Inflammatory macrophage (primary cell): Measurements from ENCODE around the gene LAMB1.
"Not testable (repeated sequence)": the region's sequence is repeated elsewhere in the genome, so short reads cannot be mapped to it uniquely, and the experiment has no call there.

Experiments used
- DNase-seq, 2 donors: peaks; one replicate each; pipeline ENCODE4 v3.0.0-alpha.2; 2020 to 2022

The LAMB1 gene

GRCh38 chr7:107968449-107968848, 34.5 kb downstream of the LAMB1 start:
- no peak for DNase-seq

DNA sequence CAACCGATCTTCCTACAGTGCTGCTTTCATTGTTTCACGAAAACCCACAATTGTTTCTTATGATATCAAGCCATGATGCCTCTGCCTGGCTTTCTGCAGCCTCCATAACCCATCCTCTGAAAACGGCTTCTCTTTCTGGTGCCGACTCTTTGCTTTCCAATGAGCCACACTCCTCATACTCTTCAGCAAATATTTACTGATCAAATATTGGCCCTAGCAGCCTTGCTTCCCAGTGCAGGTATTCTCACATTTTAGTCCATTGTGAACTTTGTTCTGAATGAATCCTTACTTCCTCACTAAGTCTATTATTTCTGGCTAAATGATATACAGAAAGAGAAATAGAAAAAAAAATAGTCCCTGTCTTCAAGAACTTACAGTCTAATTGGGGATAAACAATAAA, 35.5 kb downstream of the LAMB1 start:
- DNase-seq = no peak

DNA sequence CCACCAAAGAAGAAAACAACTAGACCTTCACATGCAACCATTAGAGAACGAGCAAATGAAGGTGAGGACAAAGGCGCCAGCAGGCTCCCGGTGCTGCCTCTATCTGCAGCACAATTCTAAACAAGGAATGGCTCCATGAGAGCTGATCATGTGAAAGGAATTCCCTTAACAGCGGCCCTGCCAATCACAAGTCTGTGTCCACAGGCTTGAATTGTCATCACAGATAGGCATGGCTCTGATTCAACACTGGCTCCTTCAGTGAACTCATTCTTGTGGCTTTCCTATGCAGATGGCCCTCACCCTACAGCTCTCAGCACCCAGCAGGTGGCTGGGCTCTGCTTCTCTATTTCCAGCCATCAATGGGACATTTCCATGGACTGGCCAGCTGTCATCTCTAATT, 36.2 kb downstream of the LAMB1 start:
- no peak for DNase-seq

DNA sequence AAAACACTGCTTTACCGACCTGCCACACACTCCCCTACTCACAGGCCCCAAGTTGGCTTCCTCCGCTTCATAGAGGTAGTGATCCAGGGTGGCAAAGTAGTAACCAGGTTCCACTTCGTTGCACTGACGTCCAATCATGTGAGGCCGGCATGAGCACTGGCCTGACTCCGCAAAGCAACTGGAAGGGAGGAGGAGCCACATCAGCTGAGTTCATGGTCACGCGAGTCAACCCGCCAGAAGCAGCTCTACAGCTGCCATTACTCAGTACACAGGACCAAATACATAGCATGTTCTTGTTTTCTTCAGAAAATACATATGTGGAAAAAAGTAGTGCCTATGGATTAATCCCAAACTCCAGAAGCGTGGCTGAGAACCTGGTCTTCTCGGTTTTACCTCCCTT, 38.5 kb downstream of the LAMB1 start:
- no peak for DNase-seq

GRCh38 chr7:107962817-107963216, 40.1 kb downstream of the LAMB1 start:
- no peak for DNase-seq

DNA sequence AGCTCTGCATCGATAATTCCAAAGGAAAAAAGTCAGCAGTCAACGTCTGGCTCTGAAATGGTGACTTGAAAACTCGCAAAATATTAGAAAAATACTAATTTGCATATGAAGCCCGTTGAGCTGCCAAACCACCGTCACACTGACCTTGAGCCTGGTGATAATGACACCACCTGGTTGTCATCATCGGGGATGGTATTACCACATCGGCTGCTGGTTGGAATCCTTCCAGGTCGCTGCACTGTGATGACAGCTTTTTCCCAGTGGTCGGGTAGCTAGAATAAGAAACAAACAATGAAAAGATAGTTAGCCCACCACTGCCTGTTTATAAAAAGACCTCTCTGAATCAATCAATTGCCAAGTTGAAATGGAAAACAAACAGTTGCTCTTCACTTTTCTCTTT, 41.6 kb downstream of the LAMB1 start:
- no peak for DNase-seq

DNA sequence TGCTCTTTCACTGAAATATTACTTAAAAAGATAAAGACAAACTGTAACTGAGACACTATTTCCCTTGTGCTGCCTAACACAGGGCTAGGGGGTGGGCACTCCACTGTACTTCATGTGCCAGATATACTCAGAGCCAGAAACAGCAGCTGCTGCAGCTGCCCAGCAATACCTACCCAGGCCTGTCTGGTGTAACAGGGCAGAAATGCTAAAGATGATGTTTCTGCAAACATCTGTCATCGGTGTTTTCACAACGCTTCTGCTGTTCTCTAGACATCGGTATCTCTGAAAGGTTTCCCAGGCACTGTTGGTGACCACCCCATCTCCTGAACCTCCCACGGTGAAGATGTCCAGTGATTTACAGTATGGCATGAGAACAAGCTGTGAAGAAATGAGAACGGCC, 42.7 kb downstream of the LAMB1 start:
- no peak for DNase-seq

- DNase-seq = no peak
These were observed 43.4 kb downstream of the LAMB1 start for GRCh38 chr7:107959527-107959898.

DNA sequence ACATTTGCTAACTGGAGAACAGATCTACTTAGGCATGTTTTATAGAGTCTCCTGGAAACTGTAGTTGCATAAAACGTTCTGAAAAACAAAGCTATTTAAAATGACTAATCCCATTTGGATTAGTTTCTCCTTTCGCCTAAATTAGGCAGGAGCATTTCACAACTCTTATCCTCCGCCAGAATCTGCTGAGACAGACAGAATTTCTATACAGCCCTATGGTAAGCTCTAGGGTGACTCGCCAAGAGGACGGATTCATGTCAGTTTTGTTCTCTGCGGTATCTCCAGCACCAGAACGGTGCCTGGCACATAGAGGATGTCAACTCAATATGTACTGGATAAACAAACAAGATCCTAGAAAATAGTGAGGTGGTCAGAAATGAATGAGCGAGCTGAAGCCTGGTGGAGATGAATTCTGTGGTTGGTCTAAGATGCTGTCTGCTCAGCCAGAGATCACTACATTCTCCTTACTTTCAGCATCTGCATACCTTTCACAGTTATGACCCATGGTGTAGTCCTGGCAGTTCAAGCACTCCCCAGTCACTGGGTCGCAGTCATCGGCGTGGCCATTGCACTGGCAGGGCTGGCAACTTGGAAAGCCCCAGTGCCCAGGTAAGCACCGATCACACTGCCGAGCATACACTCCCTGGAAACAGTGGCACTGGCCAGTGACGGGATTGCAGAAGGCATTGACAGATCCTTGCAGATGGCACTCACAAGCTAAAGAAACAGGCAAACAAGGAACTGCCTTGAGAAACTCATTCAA, 44.0 kb downstream of the LAMB1 start:
- peak; percentile 29 to 36 for DNase-seq

GRCh38 chr7:107957436-107957835, 45.5 kb downstream of the LAMB1 start:
- DNase-seq = no peak

DNA sequence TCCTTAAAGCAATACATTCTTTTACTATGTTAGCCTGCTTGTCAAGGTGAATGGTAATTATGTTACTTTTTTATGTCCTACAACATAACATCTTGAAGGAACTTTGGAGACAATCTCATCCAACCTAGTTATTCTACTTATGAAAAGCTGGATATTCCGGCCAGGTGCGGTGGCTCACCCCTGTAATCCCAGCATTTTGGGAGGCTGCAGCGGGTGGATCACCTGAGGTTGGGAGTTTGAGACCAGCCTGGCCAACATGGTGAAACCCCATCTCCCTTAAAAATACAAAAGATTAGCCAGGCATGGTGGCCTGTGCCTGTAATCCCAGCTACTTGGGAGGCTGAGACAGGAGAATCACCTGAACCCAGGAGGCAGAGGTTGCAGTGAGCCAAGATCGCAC, 46.0 kb downstream of the LAMB1 start:
- DNase-seq = not testable (repeated sequence)

DNA sequence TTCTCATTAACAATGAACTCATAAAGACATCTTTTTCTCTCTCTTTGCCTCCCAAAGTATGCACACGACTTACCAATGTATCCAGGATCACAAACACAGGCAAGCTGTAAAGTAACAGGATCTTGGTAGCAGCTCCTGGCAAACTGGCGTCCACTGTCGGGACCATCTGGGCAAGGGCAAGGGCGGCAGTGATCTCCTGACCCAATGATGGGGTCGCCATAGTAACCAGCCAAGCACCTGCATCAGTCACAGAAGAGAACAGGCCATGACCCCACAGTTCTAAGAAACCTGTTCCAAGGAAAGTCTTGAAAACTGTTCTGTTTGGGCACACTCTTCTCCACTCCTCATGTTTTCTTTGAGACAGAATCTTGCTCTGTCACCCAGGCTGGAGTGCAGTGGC, 47.6 kb downstream of the LAMB1 start:
- no peak for DNase-seq

DNA sequence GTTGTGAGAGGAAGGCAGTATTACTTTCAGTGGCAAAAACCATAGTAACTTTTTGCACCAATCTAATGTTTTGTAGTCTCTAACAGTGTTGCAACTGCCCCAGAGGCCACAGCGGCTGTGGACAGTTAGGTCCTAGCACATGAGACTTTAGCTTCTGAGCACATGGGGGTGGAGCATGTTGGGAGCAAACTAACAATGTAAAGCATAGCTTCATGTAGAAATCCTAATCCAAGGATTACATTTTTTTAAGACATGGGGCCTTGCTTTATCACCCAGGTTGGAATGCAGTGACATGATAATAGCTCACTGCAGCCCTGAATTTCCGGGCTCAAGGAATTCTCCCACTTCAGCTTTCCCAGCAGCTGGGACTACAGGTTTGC, 49.0 kb downstream of the LAMB1 start:
- DNase-seq = no peak

GRCh38 chr7:107953265-107953923, 49.6 kb downstream of the LAMB1 start:
- no peak for DNase-seq

- DNase-seq = no peak
These were observed 51.1 kb downstream of the LAMB1 start for GRCh38 chr7:107951896-107952295.

DNA sequence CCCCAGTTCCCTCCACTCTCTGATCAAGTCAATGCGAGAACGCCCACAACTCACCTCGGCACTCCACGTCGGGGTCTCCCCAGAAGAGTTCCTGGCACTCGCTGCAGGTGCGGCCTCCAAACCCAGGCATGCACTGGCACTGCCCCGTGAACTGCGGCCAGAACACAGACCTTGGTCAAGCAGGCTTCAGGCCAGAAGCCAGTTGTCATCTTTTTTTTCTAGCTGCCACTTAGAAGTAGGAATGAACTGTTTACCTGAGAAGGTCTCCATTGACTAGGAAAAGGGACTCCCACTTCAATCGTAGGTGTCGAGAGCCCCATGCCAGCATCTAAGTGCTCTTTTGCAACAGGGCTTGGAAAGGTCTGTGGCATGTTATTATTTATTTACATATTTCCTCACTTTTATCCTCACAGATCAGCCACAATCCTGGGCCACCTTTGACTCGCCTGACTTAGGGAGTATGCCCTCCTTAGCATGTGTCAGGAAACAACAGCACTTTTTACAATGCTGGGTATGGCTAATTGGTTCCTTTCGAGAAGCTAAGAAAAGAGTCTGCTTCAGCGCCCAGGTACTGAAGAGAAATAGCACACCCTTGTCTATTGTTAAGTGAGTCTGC, 51.7 kb downstream of the LAMB1 start:
- DNase-seq = no peak

GRCh38 chr7:107949443-107949935, 53.5 kb downstream of the LAMB1 start:
- DNase-seq = no peak

- no peak for DNase-seq
These were observed 54.1 kb downstream of the LAMB1 start for GRCh38 chr7:107948645-107949442.

DNA sequence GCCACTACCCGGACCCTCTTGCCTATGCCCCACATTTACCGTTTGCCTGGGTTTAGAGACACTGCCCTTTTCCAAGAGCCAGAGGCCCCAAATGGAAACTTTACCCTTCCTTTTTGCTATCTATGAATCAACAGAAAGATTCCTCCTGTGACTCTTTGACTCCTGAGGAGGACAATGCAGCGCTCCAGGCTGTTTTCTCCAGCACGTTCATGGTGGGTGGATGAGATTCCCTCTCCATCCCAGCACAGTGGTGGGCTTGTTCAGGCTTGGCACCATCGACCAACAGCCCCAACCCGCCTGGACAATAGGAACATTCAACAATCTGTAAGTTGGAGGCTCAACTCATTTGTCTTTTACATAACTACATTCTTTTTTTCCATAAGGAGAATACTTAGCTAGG, 56.1 kb downstream of the LAMB1 start:
- no peak for DNase-seq

DNA sequence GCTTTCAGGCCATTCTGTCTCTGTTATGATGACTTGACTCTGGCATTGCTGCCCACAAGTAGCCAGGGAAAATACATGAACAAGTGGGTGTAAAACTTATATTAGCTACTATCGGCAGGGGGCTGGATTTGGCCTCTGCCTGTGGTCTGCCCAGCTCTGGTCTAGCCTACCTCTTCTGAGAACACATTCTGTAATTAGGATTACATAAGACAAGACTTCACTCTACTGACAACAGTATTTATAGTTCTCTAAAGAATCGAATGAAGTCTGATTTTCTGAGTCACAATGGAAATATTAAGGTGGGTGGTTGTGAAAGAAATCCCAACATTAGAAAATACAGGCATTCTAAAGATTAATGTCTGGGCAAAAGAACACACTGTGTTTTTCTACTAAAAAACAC, 56.5 kb downstream of the LAMB1 start:
- no peak for DNase-seq

- no peak for DNase-seq
These were observed 57.6 kb downstream of the LAMB1 start for GRCh38 chr7:107945332-107945731.

GRCh38 chr7:107944411-107945169, 58.4 kb downstream of the LAMB1 start:
- no peak for DNase-seq
